MM.1S (cell line): ENCODE data around the gene DIS3L2.

Source experiments
- DNase-seq: peaks from one replicate; pipeline ENCODE4 v3.0.0-alpha.2; 2015
- H2AFZ ChIP-seq: fragments of 300-600 bp; sonication (generic); 2 replicates; pipeline ENCODE4 v1.6.0; 2016; ENCODE audit warnings: antibody characterized with exemption, low read length
- H3F3A ChIP-seq: fragments of 300-600 bp; sonication (generic); 2 replicates; pipeline ENCODE4 v1.6.1; 2016; ENCODE audit warnings: mild to moderate bottlenecking, antibody characterized with exemption, low read length, moderate library complexity, mixed read lengths; ENCODE audit not compliant: insufficient read depth
- H3K27ac ChIP-seq: fragments of 300-600 bp; sonication (generic); 2 replicates; pipeline ENCODE4 v1.5.1; 2016; ENCODE audit warnings: mild to moderate bottlenecking, low read length
- H3K27me3 ChIP-seq: fragments of 300-600 bp; sonication (generic); replicated peaks from 2 replicates; pipeline ENCODE4 v1.6.0; 2016; ENCODE audit warnings: low read length; ENCODE audit not compliant: insufficient read depth
- H3K36me3 ChIP-seq: fragments of 300-600 bp; sonication (generic); replicated peaks from 2 replicates; pipeline ENCODE4 v1.6.1; 2016; ENCODE audit warnings: mild to moderate bottlenecking, low read length, mixed read lengths; ENCODE audit not compliant: insufficient read depth
- H3K4me1 ChIP-seq: fragments of 300-600 bp; sonication (generic); 2 replicates; pipeline ENCODE4 v1.6.1; 2016; ENCODE audit warnings: low read length, mixed read lengths
- H3K4me2 ChIP-seq: fragments of 300-600 bp; sonication (generic); 2 replicates; pipeline ENCODE4 v1.6.0; 2016; ENCODE audit warnings: low read depth, low read length
- H3K4me3 ChIP-seq: fragments of 300-600 bp; sonication (generic); 2 replicates; pipeline ENCODE4 v1.5.1; 2016; ENCODE audit warnings: low read length, mixed read lengths
- H3K79me2 ChIP-seq: fragments of 300-600 bp; sonication (generic); 2 replicates; pipeline ENCODE4 v1.6.1; 2016; ENCODE audit warnings: mixed run types, low read length, mixed read lengths
- H3K9ac ChIP-seq: fragments of 300-600 bp; sonication (generic); 2 replicates; pipeline ENCODE4 v1.6.1; 2016; ENCODE audit warnings: low read length, mixed read lengths
- H3K9me2 ChIP-seq: fragments of 300-600 bp; sonication (generic); replicated peaks from 2 replicates; pipeline ENCODE4 v1.6.1; 2016; ENCODE audit warnings: mild to moderate bottlenecking, low read length, mixed read lengths; ENCODE audit not compliant: insufficient read depth
- H3K9me3 ChIP-seq: fragments of 300-600 bp; sonication (generic); replicated peaks from 2 replicates; pipeline ENCODE4 v1.6.1; 2016; ENCODE audit warnings: mild to moderate bottlenecking, low read length, mixed read lengths; ENCODE audit not compliant: insufficient read depth
- H4K20me1 ChIP-seq: fragments of 300-600 bp; sonication (generic); 2 replicates; pipeline ENCODE4 v1.6.1; 2016; ENCODE audit warnings: mild to moderate bottlenecking, low read length, moderate library complexity, mixed read lengths; ENCODE audit not compliant: insufficient read depth
- EZH2 ChIP-seq: fragments of 300-600 bp; sonication (generic); optimal IDR thresholded peaks from 2 replicates; pipeline ENCODE3; 2017; ENCODE audit warnings: low read depth, mild to moderate bottlenecking, antibody characterized with exemption, low read length, mixed read lengths
- EZH2phosphoT487 ChIP-seq: fragments of 300-600 bp; sonication (generic); IDR thresholded peaks from 2 replicates; pipeline ENCODE4 v1.6.1; 2018; ENCODE audit warnings: antibody characterized with exemption, low read length
- TF ChIP-seq, protein P1 (sequence below): fragments of 300-600 bp; sonication (generic); IDR thresholded peaks from 2 replicates; pipeline ENCODE4 v1.5.1; 2016; ENCODE audit warnings: antibody characterized with exemption, low read length, mixed read lengths

The DIS3L2 gene

DNA sequence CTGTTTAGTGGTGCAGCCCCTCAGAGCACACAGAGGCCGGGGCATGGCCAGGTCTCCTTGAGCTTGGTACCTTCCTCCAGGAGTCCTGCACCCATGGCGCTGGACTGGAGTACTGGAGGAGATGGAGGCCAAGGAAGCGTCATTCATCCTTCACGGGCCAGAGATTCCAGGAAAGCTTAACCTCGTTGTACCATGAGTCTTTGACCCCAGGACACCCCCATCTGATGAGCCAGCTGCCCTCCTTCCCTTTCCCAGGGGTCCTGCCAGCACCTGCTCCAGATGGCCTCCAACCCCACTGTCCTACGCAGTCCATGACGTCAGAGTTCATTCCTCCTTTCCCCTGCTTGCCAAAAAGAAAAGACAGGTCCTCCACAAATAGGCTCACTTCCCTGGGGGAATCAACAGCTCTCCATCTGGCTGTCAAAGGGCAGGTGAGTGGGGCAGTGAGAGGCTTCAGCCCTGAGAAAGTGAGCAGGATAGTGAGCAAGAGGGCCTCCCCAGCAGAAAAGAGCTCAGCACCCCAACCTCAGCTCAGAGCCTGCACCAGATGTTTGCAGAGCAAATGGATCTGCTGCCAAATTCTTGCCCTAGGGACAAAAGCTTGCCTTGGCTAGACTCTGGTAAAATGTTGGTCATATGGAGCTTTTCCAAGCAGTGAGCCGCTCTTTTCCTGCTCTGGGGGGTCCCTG, 30.8 kb upstream of the DIS3L2 start:
- Histone ChIP-seq H3K9me2 (no peaks in the 10 kb centered on the region), H3K9ac (no peak overlapping the region), H3K4me2 (no peak overlapping the region), H3K27me3 (no peaks in the 10 kb centered on the region), H4K20me1 (no peaks in the 10 kb centered on the region), H3K9me3 (no peaks in the 10 kb centered on the region), H3K27ac (no peak overlapping the region), H3F3A (no peaks in the 10 kb centered on the region), H3K4me3 (no peak overlapping the region), H3K79me2 (no peaks in the 10 kb centered on the region), H2AFZ (no peak overlapping the region), H3K4me1 (no peaks in the 10 kb centered on the region), H3K36me3 (no peaks in the 10 kb centered on the region)
- no peak for DNase-seq
- no peak for TF ChIP-seq EZH2
- TF ChIP-seq, protein P1, sequence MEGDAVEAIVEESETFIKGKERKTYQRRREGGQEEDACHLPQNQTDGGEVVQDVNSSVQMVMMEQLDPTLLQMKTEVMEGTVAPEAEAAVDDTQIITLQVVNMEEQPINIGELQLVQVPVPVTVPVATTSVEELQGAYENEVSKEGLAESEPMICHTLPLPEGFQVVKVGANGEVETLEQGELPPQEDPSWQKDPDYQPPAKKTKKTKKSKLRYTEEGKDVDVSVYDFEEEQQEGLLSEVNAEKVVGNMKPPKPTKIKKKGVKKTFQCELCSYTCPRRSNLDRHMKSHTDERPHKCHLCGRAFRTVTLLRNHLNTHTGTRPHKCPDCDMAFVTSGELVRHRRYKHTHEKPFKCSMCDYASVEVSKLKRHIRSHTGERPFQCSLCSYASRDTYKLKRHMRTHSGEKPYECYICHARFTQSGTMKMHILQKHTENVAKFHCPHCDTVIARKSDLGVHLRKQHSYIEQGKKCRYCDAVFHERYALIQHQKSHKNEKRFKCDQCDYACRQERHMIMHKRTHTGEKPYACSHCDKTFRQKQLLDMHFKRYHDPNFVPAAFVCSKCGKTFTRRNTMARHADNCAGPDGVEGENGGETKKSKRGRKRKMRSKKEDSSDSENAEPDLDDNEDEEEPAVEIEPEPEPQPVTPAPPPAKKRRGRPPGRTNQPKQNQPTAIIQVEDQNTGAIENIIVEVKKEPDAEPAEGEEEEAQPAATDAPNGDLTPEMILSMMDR = no peak
- TF ChIP-seq EZH2phosphoT487 = no peak

DNA sequence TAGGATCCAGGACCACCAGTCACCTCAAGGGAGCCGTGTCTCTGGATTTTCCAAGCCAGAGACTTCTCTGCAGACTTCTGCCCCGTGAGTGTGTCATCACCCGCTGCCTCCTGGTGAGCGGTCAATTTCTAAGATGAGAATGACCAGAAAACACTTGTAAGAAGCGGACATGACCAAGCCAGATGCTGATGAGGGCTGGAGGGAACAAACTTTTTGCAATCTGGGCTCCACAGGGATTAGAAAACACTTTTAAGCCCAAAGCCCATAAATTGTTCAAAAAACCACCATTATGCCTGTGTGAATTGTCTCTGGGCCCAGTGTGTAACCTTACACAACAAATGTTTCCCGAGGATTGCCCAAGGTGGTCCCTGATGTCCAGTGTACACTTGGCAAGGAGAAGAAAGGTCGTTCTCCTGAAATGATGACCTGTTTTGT, 30.0 kb upstream of the DIS3L2 start:
- no peaks in the 10 kb centered on the region for H3K27me3 ChIP-seq

DNA sequence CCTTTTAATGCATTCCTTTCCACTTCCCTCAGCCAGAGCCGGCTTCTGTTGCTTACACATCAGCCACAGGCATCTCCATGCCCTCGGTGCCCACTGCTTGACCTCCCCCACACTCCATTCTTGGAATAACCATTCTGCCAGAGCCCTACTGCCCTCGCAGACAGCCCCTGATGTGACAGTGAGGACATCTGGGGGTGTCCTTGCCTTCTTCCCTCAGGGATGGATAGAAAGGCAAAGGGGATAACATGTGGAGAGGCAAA, 28.9 kb upstream of the DIS3L2 start:
- Histone ChIP-seq H3K27ac (no peak overlapping the region), H3K9ac (no peak overlapping the region), H3K9me2 (no peaks in the 10 kb centered on the region), H4K20me1 (no peaks in the 10 kb centered on the region), H3K9me3 (no peaks in the 10 kb centered on the region), H3K79me2 (no peaks in the 10 kb centered on the region), H2AFZ (no peak overlapping the region), H3K4me3 (no peak overlapping the region), H3K4me2 (no peak overlapping the region), H3F3A (no peaks in the 10 kb centered on the region), H3K27me3 (no peaks in the 10 kb centered on the region), H3K4me1 (no peaks in the 10 kb centered on the region), H3K36me3 (no peaks in the 10 kb centered on the region)
- no peak for DNase-seq
- TF ChIP-seq EZH2 (no peak), EZH2phosphoT487 (no peak)
- TF ChIP-seq, protein P1 = no peak

More for the DNA sequence above, 30.0 kb upstream of the DIS3L2 start:
- no peaks in the 10 kb centered on the region for H3K36me3 ChIP-seq
- no peak overlapping the region for H3K9ac ChIP-seq
- DNase-seq = no peak
- H3K4me1 ChIP-seq = no peaks in the 10 kb centered on the region
- no peaks in the 10 kb centered on the region for H3K9me2 ChIP-seq
- H2AFZ ChIP-seq = no peak overlapping the region
- no peak overlapping the region for H3K4me2 ChIP-seq
- H3F3A ChIP-seq = no peaks in the 10 kb centered on the region
- TF ChIP-seq, protein P1 = no peak
- TF ChIP-seq EZH2 (no peak), EZH2phosphoT487 (no peak)
- no peaks in the 10 kb centered on the region for H4K20me1 ChIP-seq
- H3K4me3 ChIP-seq = no peak overlapping the region
- no peaks in the 10 kb centered on the region for H3K79me2 ChIP-seq
- H3K27ac ChIP-seq = no peak overlapping the region
- no peaks in the 10 kb centered on the region for H3K9me3 ChIP-seq
